GM19468 (cell line): ENCODE results near the gene PHLPP1.
A peak's percentile ranks its signal among the peaks of the same experiment; 100 is the strongest.
"Not testable (repeated sequence)": the region's sequence is repeated elsewhere in the genome, so short reads cannot be mapped to it uniquely, and the experiment has no call there.

Experiments used
- ATAC-seq: cut with Tn5 transposase; IDR thresholded peaks from one replicate; pipeline ENCODE4 v1.9.1; 2021; ENCODE audit warnings: mild to moderate bottlenecking, moderate library complexity, moderate number of reproducible peaks; ENCODE audit not compliant: unreplicated experiment; ENCODE audit errors: extremely low read depth

The PHLPP1 gene

GRCh38 chr18:62715436-62715758, at the start of gene PHLPP1:
TSS of gene PHLPP1 (plus strand) at chr18:62715541. CDS start at chr18:62715684, 143 bp downstream.
- peak; percentile 0 for ATAC-seq

- ATAC-seq, result no peak
Observed at GRCh38 chr18:62669225-62669624, 46.1 kb upstream of the PHLPP1 start.

DNA sequence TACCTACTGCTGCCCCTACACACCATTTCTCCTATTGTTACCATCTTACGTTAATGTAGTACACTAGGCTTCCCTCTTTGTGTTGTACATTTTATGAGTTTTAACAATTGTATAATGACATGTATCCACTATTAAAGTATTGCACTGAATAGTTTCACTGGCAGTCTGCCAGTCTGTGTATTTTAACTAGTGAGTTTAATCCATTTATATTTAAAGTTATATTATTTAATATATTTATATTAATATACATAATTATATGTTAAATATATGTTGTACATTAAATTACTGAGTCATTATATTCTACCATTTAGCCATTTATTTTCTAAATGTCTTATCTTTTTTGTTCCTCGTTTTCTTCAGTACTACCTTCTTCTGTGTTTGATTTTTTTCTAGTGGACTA, 44.8 kb upstream of the PHLPP1 start:
- no peak for ATAC-seq

DNA sequence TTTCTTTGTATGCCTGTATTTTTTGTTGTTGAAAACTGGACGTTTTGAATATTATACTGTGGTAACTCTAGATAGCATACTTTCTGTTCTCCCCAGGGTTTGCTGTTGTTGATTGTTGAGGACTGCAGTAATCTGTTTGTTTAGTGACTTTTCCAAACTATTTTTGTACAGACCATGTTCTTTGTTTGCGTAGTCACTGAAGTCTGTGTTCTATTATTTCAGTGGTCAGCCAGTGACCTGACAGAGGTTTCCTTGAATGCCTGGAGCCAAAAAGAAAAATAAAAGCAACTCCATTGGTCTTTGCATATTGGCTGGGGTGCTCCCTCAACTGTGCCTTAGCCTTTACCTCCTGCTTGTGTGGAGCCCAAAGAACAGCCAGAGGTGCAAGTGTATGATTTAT, 42.7 kb upstream of the PHLPP1 start:
- ATAC-seq, result no peak

- no peak for ATAC-seq
Observed at GRCh38 chr18:62678847-62679485, 36.4 kb upstream of the PHLPP1 start.

DNA sequence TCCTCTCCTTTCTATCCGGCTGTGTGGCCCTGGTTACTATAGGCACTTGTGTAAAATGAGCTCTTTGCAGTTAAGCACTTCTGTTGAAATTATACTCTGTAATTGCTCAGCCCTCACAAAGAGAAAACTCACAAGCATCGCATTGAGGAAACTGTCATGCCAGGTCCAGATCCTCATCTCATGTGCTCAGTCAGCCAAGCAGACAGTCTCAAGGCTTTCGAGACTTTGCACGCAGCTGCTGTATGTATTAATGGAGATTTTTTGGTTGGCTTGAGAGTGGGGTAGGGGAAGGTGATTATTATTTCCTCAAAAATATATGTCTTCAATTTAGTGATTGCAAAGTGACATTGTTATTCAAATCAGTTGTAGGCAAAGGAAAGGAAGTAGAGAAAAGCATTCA, 33.0 kb upstream of the PHLPP1 start:
- no peak for ATAC-seq

DNA sequence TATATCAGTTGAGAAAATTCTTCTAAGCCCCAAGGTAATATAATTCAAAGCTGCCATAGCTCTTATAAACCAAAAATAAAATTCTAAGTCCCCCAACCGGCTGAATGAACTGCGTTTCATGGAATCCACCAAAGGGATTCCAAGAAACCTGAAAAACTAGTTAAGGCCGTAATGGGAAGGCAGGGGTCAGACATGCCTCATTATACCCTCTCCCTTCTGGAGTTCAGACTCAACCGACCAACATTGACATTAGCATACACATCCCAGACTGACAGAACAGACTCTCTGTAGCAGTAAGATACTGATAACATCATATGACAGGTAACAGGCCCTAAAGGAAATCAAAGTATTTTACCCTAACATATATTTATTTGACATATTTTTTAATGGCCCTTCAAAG, 31.4 kb upstream of the PHLPP1 start:
- no peak for ATAC-seq

- ATAC-seq, result no peak
Observed at GRCh38 chr18:62688743-62689317, 26.5 kb upstream of the PHLPP1 start.

DNA sequence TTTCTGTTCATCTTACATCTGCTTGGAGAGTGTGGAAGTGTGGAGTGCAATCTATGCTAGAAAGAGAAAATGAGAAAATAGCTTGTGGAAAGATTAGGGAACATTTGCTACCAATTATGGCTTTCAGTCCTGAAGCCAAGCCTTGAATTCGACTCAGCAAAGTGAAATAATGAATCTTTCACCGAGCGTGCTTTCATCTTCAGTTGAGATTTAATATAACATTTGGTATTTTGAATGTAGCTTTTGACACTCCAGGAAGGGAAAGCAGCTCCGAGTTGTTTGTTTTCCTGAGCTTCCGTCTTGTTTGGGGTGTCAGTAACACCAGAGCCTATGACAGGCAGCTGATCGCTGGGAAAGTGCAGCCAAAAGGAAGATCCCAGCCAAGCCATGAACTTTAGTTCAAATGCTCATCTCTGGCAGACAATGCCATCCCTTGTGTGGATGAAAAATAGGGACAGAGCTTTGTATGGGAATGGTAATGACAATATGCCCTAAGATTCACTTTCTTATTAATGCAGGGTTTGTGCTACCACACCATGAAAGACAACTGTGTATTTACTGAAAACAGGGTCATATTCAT, 25.0 kb upstream of the PHLPP1 start:
- ATAC-seq, result no peak

DNA sequence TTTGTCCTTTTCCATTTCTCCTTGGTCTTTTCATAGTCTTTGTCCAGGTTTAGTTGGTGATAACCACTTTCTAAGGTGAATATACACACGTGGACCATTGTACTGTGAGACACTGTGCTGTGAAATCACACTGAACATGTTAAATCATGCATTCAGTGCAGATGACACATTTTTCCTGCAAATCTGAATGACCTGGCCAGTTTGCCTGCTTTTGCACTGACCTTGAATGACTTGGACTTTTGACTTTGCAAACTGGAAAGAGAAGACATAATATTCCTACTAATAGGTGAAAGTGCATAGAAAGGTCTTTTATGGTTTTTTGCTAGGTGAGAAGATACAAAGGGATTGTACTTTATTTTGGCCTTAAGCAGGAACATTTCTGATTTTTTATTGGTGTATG, 21.7 kb upstream of the PHLPP1 start:
- no peak for ATAC-seq

GRCh38 chr18:62697636-62698035, 17.7 kb upstream of the PHLPP1 start:
- ATAC-seq, result no peak

DNA sequence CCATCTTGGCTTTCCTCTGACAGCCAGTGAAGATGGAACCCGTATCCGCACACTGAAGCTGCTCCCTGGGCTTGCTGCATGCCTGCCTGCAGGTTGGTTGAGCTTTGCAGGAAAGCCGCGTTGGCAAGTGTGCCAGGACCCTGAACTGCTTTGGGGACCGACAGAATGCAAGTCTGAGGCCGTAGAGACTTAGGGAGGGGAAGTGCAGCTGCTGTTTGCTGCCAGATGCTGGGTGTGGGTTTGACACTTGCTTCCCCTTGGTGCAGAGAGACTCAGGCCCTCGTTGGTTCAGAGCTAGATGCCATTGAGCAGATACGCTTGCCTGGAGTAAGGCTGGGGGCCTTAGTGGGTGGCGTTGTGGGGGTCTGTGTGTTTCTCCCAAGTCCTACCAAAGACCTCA, 13.1 kb upstream of the PHLPP1 start:
- no peak for ATAC-seq

DNA sequence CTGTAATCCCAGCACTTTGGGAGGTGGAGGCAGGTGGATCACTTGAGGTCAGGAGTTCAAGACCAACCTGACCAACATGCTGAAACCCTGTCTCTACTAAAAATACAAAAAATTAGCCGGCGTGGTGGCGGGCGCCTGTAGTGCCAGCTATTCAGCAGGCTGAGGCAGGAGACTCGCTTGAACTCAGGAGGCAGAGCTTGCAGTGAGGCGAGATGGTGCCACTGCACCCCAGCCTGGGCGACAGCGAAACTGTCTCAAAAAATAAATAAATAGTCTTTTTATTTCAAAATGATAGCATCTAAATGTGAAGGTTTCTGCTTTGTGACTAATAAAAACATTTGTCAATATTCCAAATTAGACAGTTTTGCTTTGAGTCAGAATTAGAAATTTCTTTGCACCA, 8.5 kb upstream of the PHLPP1 start:
- ATAC-seq, result not testable (repeated sequence)

DNA sequence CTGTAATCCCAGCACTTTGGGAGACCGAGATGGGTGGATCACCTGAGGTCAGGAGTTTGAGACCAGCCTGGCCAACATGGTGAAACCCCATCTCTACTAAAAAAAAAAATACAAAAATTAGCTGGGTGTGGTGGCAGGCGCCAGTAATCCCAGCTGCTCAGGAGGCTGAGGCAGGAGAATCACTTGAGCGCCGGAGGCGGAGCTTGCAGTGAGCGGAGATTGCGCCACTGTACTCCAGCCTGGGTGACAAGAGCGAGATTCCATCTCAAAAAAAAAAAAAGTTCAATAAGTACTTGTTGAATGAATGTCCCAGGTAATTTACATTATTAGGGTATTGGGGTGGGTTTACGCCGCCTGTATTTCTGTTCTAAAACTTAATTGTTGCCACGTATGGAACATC, 5.4 kb upstream of the PHLPP1 start:
- ATAC-seq, result not testable (repeated sequence)

GRCh38 chr18:62710417-62710816, 4.9 kb upstream of the PHLPP1 start:
- no peak for ATAC-seq

GRCh38 chr18:62711781-62712180, 3.6 kb upstream of the PHLPP1 start:
- ATAC-seq, result no peak

- no peak for ATAC-seq
Observed at GRCh38 chr18:62713651-62714247, 1.6 kb upstream of the PHLPP1 start.

- ATAC-seq, result peak; percentile 59
Observed at GRCh38 chr18:62714671-62715435, 488 bp upstream of the PHLPP1 start.

DNA sequence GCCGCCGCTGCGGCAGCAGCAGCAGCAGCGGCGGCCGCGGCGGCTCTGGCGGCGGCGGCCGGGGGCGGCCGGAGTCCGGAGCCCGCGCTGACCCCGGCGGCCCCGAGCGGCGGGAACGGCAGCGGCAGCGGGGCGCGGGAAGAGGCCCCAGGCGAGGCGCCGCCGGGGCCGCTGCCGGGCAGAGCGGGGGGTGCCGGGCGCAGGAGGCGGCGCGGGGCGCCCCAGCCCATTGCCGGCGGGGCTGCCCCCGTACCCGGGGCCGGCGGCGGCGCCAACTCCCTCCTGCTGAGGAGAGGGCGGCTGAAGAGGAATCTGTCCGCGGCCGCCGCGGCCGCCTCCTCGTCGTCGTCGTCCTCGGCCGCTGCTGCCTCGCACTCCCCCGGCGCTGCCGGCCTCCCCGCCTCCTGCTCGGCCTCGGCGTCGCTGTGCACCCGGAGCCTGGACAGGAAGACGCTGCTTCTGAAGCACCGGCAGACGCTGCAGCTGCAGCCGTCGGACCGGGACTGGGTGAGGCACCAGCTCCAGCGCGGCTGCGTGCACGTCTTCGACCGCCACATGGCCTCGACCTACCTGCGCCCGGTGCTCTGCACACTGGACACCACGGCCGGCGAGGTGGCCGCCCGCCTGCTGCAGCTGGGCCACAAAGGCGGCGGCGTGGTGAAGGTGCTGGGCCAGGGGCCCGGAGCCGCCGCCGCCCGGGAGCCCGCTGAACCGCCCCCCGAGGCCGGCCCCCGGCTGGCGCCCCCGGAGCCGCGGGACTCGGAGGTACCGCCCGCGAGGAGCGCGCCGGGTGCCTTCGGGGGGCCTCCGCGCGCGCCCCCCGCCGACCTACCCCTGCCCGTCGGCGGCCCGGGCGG, 646 bp downstream of the PHLPP1 start:
- ATAC-seq, result peak; percentile 24

GRCh38 chr18:62716619-62717168, 1.4 kb downstream of the PHLPP1 start:
- ATAC-seq, result no peak
